B cell (primary cell): ENCODE data around the gene PTCD2. TPM values are rescaled to one million over a fixed set of nuclear protein-coding genes. Genes with fewer than 3 reads are reported as not detected.

ENCODE experiments used
- ATAC-seq: fragments of 200-7000 bp; cut with Tn5 transposase; one replicate; pipeline ENCODE4 v1.10.0; 2021; ENCODE audit warnings: low read depth, mild to moderate bottlenecking, moderate number of reproducible peaks, moderate library complexity
- CTCF ChIA-PET: fragments of 350-600 bp; sonication (Branson Sonifier 250); formaldehyde crosslinking; loops from one replicate; lab custom pipeline; 2021; ENCODE audit warnings: antibody characterized with exemption, inconsistent platforms; lab: Charles Lee
- POLR2A ChIA-PET: fragments of 350-600 bp; sonication (Branson Sonifier 250); formaldehyde crosslinking; loops from one replicate; lab custom pipeline; 2021; ENCODE audit warnings: antibody characterized with exemption; lab: Charles Lee
- DNase-seq: peaks from one replicate; pipeline ENCODE4 v3.0.0; 2013
- H2AFZ ChIP-seq: 2 replicates; pipeline ENCODE4 v1.6.1; 2012; ENCODE audit warnings: mild to moderate bottlenecking, low read depth, low read length; ENCODE audit not compliant: insufficient read depth, poor library complexity, severe bottlenecking
- H3K27ac ChIP-seq, 2 donors: 1 replicate in 1 of 2; 2 replicates in 1 of 2; pipeline ENCODE4 v1.5.1; 2012 to 2013; ENCODE audit warnings: low read length in 2 of 2, mild to moderate bottlenecking in 2 of 2, moderate library complexity in 1 of 2
- H3K27me3 ChIP-seq, 4 experiments: fragments of 200-600 bp in 1 of 4; sonication (generic) in 1 of 4; replicated peaks in 1 of 4; 1 replicate in 2 of 4; 2 replicates in 2 of 4; pipeline versions ENCODE4 v1.6.1 to v1.7.0; 2013 to 2016; ENCODE audit warnings: low read length in 3 of 4, mild to moderate bottlenecking in 2 of 4, mixed read lengths in 1 of 4, moderate library complexity in 1 of 4; ENCODE audit not compliant: insufficient read depth in 4 of 4, control insufficient read depth in 3 of 4; ENCODE audit errors: control extremely low read depth in 1 of 4
- H3K36me3 ChIP-seq, 2 experiments: replicated peaks in 1 of 2; 1 replicate in 1 of 2; 2 replicates in 1 of 2; pipeline versions ENCODE4 v1.6.1 to v1.7.1; 2013; ENCODE audit warnings: low read length in 1 of 2; ENCODE audit not compliant: insufficient read depth in 2 of 2, control insufficient read depth in 1 of 2; ENCODE audit errors: control extremely low read depth in 1 of 2, extremely low read depth in 1 of 2
- H3K4me1 ChIP-seq, 2 donors: fragments of 200-600 bp in 1 of 2; sonication (generic) in 1 of 2; 1 replicate in 1 of 2; 2 replicates in 1 of 2; pipeline versions ENCODE4 v1.5.1 to v1.6.1; 2013 to 2017; ENCODE audit warnings: low read length in 2 of 2; ENCODE audit not compliant: control insufficient read depth in 2 of 2, insufficient read depth in 2 of 2
- H3K4me2 ChIP-seq: replicated peaks from 2 replicates; pipeline ENCODE3; 2012; ENCODE audit warnings: mild to moderate bottlenecking, low read depth, low read length; ENCODE audit not compliant: poor library complexity, severe bottlenecking
- H3K4me3 ChIP-seq, 5 experiments: fragments of 200-600 bp in 1 of 5; sonication (generic) in 1 of 5; 1 replicate in 3 of 5; 2 replicates in 2 of 5; pipeline versions ENCODE4 v1.5.1 to v1.7.0; 2011 to 2016; ENCODE audit warnings: low read length in 4 of 5, mild to moderate bottlenecking in 4 of 5, low read depth in 2 of 5, control low read depth in 1 of 5, moderate library complexity in 1 of 5; ENCODE audit not compliant: insufficient read depth in 1 of 5; ENCODE audit errors: control extremely low read depth in 1 of 5, extremely low read depth in 1 of 5
- H3K79me2 ChIP-seq: fragments of 200-600 bp; sonication (generic); one replicate; pipeline ENCODE4 v1.6.0; 2016; ENCODE audit warnings: low read length; ENCODE audit not compliant: control insufficient read depth, insufficient read depth
- H3K9ac ChIP-seq: fragments of 200-600 bp; sonication (generic); 2 replicates; pipeline ENCODE4 v1.6.1; 2017; ENCODE audit warnings: mild to moderate bottlenecking, low read length, moderate library complexity
- H3K9me3 ChIP-seq, 3 donors: one replicate each; pipeline versions ENCODE4 v1.6.1 to v1.7.1; 2013; ENCODE audit warnings: low read length in 2 of 3; ENCODE audit not compliant: control insufficient read depth in 2 of 3, insufficient read depth in 1 of 3; ENCODE audit errors: control extremely low read depth in 1 of 3
- H4K20me1 ChIP-seq: 2 replicates; pipeline ENCODE4 v1.6.0; 2012; ENCODE audit warnings: mild to moderate bottlenecking, low read length; ENCODE audit not compliant: insufficient read depth, control insufficient read depth, poor library complexity, severe bottlenecking
- H3K27ac Mint-ChIP-seq: one replicate; pipeline ENCODE4 v1.8.0; 2021; ENCODE audit warnings: mixed read lengths
- H3K27me3 Mint-ChIP-seq: one replicate; pipeline ENCODE4 v1.8.0; 2021; ENCODE audit warnings: mixed read lengths
- H3K4me1 Mint-ChIP-seq: one replicate; pipeline ENCODE4 v1.8.0; 2021; ENCODE audit warnings: mixed read lengths
- H3K4me3 Mint-ChIP-seq: one replicate; pipeline ENCODE4 v1.8.0; 2021; ENCODE audit warnings: mixed read lengths
- H3K9me3 Mint-ChIP-seq: one replicate; pipeline ENCODE4 v1.8.0; 2022; ENCODE audit warnings: mixed read lengths; ENCODE audit not compliant: insufficient read depth
- EZH2 ChIP-seq: IDR thresholded peaks from 2 replicates; pipeline ENCODE4 v1.6.1; 2012; ENCODE audit warnings: borderline replicate concordance, low read depth, mild to moderate bottlenecking, moderate library complexity, low read length; ENCODE audit not compliant: insufficient read depth, poor library complexity, severe bottlenecking
- WGBS: methylation state at CpG from one replicate; pipeline ENCODE4 v1.1.5; 2013; ENCODE audit warnings: missing lambda C conversion rate; ENCODE audit not compliant: insufficient coverage; 5-methylcytosine and 5-hydroxymethylcytosine counted together
- intact Hi-C: fragments of 100-400 bp; cut with micrococcal nuclease; formaldehyde crosslinking; loops from one replicate; pipeline ENCODE4 v1.10.0; 2022
- polyA plus RNA-seq: library from polyadenylated mRNA; depleted of rRNA; stranded (reverse); fragments of >200 nt; gene quantifications from 2 replicates; pipeline ENCODE4 v1.2.3, GENCODE V29; 2012
- total RNA-seq, 2 donors: library from RNA; stranded (reverse); fragments of 120-200 nt in 1 of 2; gene quantifications; 1 replicate in 1 of 2; 2 replicates in 1 of 2; pipeline versions ENCODE4 v1.2.3 to v1.2.4, GENCODE V29; 2013 to 2022
- TF ChIP-seq, protein P1 (sequence below): fragments of 200-600 bp; IDR thresholded peaks from one replicate; pipeline ENCODE4 v1.8.0; 2022; ENCODE audit warnings: antibody characterized with exemption, mild to moderate bottlenecking

The PTCD2 gene
- total and polyA plus RNA-seq, 2 donors (not counting 1 experiment from before 2014, with no cell fraction given), result 3.7 to 10.5 TPM

- intact Hi-C loops, result no loop called here
- no peak overlapping the region for H3K9ac ChIP-seq
- no peak overlapping the region for H3K4me3 Mint-ChIP-seq
- ChIA-PET CTCF (no interaction called here), POLR2A (no interaction called here)
- H2AFZ ChIP-seq, result no peak overlapping the region
- no peak overlapping the region for H3K4me3 ChIP-seq
- no peak overlapping the region for H3K27ac ChIP-seq
- no peaks in the 10 kb centered on the region for H3K4me1 ChIP-seq
- no peaks in the 10 kb centered on the region for H4K20me1 ChIP-seq
- H3K9me3 ChIP-seq, result no peaks in the 10 kb centered on the region
- H3K27me3 Mint-ChIP-seq, result no peaks in the 10 kb centered on the region
- no peak for TF ChIP-seq EZH2
- TF ChIP-seq, protein P1, sequence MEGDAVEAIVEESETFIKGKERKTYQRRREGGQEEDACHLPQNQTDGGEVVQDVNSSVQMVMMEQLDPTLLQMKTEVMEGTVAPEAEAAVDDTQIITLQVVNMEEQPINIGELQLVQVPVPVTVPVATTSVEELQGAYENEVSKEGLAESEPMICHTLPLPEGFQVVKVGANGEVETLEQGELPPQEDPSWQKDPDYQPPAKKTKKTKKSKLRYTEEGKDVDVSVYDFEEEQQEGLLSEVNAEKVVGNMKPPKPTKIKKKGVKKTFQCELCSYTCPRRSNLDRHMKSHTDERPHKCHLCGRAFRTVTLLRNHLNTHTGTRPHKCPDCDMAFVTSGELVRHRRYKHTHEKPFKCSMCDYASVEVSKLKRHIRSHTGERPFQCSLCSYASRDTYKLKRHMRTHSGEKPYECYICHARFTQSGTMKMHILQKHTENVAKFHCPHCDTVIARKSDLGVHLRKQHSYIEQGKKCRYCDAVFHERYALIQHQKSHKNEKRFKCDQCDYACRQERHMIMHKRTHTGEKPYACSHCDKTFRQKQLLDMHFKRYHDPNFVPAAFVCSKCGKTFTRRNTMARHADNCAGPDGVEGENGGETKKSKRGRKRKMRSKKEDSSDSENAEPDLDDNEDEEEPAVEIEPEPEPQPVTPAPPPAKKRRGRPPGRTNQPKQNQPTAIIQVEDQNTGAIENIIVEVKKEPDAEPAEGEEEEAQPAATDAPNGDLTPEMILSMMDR, result no peak
- H3K4me1 Mint-ChIP-seq, result no peaks in the 10 kb centered on the region
- peaks cover 0 to 20% of the 10 kb centered on the region in 2 experiments for H3K36me3 ChIP-seq
- DNase-seq (no peak), ATAC-seq (no peak)
- no peak overlapping the region for H3K27ac Mint-ChIP-seq
- H3K9me3 Mint-ChIP-seq, result no peaks in the 10 kb centered on the region
- H3K79me2 ChIP-seq, result no peaks in the 10 kb centered on the region
- H3K4me2 ChIP-seq, result no peak overlapping the region
- no peaks in the 10 kb centered on the region for H3K27me3 ChIP-seq
These were observed 38.8 kb downstream of the PTCD2 start for GRCh38 chr5:72358925-72359324.

DNA sequence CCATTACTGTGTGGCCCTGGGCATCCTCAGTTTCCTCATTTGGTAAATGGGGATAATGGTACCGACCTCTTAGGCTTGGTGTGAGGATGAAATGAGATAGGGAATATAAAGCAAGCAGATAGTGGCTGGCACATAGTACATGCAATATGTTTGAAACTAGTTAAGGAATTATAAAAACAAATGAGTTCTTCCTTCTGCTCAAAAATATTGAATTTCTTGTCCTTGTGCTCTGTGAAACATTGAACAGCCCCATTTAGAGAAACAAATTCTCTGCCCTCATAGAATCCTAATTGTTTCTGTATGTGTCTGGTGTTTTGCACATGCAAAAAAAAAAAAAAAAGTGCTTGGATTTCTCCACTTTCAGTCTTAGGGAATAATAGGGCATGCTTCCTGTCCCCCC, 39.7 kb downstream of the PTCD2 start:
- ATAC-seq (no peak), DNase-seq (no peak)
- Histone ChIP-seq H3K79me2 (no peaks in the 10 kb centered on the region), H3K36me3 (peaks cover 0 to 20% of the 10 kb centered on the region in 2 experiments), H3K4me1 (no peaks in the 10 kb centered on the region), H3K9ac (no peak overlapping the region), H3K4me3 (no peak overlapping the region), H4K20me1 (no peaks in the 10 kb centered on the region), H3K9me3 (no peaks in the 10 kb centered on the region), H3K27ac (no peak overlapping the region), H3K4me2 (no peak overlapping the region), H2AFZ (no peak overlapping the region), H3K27me3 (no peaks in the 10 kb centered on the region)
- Mint-ChIP-seq H3K27me3 (no peaks in the 10 kb centered on the region), H3K4me3 (no peak overlapping the region), H3K4me1 (no peaks in the 10 kb centered on the region), H3K27ac (no peak overlapping the region), H3K9me3 (no peaks in the 10 kb centered on the region)
- CTCF ChIA-PET, result no interaction called here
- intact Hi-C loops, result no loop called here
- POLR2A ChIA-PET, result no interaction called here
- TF ChIP-seq, protein P1, result no peak
- no peak for TF ChIP-seq EZH2
- no CpG with 5 or more reads among the region's 1 CpG for WGBS
